ENCODE data around the gene HIGD2B.
"Not testable (repeated sequence)": the region's sequence is repeated elsewhere in the genome, so short reads cannot be mapped to it uniquely, and the experiment has no call there.

Gene HIGD2B, protein sequence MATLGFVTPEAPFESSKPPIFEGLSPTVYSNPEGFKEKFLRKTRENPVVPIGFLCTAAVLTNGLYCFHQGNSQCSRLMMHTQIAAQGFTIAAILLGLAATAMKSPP

DNA sequence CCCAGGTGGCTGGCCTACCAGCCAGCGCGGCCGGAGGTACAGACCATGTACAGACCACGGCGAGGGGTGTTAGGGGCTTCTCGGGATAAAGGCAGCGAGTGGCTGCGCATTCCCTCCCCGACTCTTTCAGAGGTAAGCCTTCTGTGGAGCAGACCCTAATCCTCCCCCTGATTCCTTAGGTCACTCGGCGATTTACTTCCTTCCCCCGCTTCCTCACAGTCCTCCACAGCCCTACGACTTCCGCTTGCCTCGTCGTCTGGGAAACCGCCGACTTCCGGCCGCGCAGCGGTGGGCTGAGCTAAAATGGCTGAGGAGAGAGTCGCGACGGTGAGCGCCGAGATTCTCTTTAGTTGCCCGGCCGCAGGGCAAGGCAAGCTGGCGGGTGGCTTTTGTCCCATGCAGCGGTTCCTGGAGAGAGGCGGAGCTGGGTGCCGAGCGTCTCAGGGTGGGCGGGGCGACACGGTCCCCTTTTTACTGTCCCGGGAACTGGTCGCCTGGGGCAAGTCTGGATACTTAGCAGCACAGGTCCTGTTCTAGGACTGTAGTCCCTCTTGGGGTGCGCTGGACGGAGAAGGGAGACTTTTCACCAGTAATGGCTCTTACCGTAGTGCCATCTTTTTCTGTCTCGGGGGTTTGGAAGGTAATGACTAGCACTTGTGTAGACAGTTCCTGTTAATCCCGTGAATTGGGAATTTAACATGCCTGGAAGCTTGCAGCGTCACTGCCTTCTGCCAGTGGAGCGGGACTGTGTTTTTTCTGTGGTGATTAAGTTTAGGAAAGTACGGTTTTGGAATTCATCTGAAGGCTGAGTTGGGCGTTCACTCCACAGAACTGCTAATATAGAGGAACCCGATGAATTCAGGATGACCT, at the start of gene HIGD2B, which contains the start of gene BBS4:
Gene HIGD2B, minus strand, starts transcription at position 258 of the 870 bp plus-strand sequence. CDS start 9,808 bp downstream, outside the sequence.
Gene BBS4, plus strand, starts transcription at position 283 of the 870 bp plus-strand sequence. Its CDS starts 21 bp downstream, at position 304.
- DNase-seq = peak; percentile 92

DNA sequence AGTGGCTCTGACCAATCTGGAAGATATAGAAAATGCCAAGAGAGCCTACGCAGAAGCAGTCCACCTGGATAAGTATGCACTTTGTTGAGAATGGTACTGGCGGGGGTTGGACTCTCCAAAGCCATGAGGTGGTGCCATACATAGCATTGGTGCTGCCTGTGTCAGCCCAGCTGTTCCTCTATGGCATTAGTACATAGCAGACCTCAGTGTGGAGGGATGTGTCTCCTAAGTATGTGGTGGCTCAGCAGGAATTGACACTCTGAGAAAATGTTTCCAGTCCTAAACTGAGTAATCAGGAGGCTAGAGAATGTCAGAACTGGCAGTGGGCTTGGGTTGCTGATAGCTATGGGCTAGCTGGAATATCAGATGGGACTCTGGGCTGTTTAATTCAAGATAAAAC, 49.1 kb upstream of the HIGD2B start:
- DNase-seq = no peak

DNA sequence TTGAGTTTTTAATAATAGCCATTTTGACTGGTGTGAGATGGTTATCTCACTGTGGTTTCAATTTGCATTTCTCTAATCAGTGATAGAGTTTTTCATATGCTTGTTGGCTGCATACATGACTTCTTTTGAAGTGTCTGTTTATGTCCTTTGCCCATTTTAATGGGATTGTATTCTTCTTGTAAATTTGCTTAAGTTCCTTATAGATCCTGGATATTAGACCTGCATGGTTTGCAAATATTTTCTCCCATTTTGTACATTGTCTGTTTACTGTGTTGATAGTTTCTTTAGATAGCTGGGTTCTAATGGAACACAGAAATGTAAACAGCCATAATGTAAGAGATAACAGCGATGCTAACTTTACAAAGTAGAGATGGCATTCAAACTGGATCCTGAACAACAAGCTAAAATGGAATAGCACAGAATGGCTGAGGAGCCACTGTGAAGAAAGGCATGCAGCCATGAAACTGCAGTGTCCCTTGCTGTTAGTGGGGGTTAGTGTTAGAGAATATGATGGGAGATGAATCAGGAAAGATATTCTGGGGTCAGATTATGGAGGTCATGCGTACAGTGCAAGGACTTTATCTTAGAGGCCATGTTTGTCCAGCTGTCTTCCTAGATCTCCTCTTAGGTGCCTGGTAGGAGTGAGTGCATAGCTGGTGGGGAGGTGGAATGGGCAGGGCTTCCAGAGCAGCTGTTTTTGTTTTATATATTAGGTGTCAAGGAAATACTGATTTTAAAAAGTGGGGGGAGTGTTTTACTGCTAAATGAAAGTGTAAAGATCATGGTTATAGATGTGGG, 48.2 kb upstream of the HIGD2B start:
- no peak for DNase-seq

DNA sequence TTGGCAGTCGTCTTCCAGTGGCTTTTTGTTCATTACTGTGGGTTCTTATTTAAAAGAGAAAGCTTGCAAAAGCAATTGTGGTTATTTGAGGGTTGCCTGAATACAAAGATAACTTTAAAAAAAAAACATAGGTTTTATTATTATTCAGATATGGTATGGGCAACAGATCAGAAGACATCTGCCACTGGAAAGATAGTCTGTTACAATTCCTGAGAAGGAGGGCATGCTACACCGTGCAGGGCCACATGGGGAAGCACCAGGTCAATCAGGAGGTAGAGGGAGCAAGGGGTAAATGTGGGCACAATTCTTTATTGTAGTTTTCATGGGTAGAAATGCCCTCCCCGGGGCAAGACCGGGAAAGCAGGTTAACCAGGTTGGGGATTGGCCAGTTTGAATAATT, 46.5 kb upstream of the HIGD2B start:
- no peak for DNase-seq

DNA sequence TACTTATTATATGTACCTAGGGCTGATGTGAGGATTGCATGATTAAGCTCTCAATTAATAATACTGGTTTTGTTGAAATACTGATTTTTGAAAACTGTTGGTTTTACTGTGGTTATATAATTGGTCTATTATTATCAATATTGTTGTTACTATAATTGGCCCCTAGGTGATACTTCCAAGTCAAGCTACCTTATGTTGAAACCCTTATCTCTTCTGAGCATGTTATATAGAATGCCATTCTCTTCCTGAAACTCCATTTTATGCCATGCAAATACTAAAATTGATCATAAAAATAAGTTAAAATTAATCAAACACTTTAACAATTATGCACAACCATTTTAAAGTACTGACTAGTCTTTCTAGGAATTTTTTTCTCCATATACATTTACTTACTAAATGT, 46.1 kb upstream of the HIGD2B start:
- no peak for DNase-seq

DNA sequence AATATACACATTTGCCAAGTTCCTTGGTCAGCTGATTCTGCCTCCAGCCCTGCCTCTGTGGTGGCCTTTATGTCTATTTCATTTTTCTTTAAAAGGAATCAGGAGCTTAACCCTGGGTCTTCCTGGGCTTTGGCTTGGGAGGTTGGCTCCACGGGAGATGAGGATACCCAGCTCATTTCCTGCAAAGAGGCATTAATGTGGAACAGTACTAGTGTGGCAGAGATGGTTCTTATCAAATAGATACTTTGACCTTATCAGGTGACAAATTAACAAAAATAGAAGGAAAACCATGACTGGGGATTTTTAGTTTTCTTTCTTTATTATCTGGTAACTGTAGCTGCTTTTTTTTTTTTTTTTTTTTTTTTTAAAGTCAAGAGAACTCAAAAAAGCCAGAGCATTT, 42.8 kb upstream of the HIGD2B start:
- DNase-seq = no peak

DNA sequence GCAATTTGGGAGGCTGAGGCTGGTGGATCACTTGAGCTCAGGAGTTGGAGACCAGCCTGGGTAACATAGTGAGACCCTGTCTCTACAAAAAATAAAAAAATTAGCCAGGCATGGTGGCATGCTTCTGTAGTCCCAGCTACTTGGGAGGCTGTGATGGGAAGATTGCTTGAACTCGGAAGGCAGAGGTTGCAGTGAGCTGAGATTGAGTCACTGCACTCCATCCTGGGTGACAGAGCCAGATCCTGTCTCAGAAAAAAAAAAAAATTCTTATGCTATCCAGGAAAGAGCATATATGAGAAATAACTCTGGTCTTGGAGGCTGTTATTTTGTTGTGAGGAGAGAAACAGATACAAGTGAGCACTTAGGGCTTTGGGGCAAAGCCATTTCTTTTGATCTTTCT, 42.3 kb upstream of the HIGD2B start:
- not testable (repeated sequence) for DNase-seq

DNA sequence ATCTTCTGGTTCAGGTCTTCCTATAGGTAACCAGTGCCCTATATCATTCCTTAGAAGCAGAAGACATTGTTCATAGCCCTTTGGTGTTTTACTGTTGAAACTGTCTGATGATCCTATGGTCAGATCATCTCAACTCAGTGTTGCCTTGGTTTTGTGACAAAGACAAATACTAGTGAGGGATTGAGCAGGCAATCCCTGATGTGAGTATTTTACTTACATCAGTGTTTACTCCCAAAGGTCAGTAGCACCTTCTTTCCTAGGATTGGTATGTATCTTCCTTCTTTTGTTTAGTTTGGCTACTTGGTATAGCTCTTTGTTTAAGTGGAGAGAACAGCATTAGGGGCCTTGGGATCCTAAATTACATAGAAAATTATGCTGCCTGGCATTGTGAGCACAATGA, 41.2 kb upstream of the HIGD2B start:
- no peak for DNase-seq

DNA sequence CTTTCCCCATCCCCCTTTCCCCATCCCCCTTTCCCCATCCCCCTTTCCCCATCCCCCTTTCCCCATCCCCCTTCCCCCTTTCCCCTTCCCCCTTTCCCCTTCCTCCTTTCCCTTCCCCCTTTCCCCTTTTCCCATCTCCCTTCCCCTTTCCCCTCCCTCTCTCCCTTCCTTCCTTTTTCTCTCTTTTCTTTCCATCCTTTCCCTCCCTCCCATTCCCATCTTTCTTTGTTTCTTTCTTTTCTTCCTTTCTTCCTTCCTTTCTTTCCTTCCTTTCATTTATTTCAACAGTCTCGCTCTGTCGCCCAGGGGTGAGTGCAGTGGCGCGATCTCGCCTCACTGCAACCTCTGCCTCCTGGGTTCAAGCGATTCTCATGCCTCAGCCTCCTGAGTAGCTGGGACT, 39.9 kb upstream of the HIGD2B start:
- DNase-seq = not testable (repeated sequence)

DNA sequence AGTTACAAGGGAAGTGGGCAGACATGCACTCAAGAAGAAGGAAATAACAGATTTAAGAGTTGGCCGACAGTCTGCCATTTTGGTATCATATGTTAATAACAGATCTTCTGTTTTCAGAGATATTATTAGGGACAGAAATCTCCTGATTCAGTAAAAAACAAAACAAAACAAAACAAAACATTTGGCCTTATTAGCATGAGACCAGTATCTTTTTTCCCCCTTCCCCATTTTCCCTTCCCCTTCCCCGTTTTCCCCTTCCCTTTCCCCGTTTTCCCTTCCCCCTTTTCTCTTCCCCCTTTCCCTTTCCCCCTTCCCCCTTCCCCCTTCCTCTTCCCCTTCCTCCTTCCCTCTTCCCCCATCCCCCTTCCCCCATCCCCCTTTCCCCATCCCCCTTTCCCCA, 39.5 kb upstream of the HIGD2B start:
- DNase-seq = no peak

DNA sequence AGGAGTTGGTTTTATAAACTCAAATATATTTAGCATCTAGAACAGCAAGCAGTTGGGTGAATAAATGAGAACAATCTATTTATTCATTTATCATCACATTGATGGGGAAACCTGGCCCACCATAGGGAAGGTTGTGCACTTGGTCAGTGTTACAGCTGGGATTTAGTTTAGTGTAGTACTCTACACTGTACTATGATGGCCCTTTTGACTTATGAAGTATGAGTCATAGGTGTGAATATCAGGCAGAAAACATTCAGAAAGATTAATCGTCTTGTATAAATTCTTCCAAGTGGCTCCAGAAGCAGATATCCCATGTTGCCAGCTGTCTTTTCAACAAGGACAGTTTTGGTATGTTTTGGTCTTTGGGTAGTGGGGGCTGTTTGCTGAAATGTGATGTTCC, 38.0 kb upstream of the HIGD2B start:
- no peak for DNase-seq

DNA sequence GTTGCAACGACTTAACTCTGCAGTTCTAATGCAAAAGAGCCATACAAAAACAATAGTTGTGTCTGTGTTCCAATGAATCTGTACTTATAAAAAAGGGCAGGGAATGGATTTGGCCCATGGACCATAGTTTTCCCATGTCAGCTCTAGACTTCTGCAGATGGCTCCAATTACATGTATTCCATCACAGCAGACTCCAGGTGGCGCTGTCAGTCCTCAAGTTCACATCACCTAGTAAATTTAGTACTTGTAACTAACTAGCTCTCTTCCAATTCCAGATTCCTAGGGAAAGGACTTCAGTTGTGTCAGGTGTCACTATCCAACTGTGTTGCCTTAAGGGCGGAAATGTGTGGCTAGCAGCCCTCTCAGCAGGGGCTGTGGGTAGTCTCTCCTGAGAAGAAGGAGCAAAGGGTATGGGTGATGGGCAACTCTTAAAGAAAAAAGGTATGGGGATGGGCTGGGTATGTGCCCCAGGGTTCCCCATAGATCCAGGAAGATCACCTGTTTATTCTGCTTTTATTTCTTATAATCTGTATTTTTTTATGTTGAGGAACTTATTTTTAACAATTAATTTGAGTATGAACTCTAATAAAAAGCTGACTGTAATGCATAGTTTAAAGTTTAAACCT, 36.2 kb upstream of the HIGD2B start:
- peak; percentile 62 for DNase-seq

DNA sequence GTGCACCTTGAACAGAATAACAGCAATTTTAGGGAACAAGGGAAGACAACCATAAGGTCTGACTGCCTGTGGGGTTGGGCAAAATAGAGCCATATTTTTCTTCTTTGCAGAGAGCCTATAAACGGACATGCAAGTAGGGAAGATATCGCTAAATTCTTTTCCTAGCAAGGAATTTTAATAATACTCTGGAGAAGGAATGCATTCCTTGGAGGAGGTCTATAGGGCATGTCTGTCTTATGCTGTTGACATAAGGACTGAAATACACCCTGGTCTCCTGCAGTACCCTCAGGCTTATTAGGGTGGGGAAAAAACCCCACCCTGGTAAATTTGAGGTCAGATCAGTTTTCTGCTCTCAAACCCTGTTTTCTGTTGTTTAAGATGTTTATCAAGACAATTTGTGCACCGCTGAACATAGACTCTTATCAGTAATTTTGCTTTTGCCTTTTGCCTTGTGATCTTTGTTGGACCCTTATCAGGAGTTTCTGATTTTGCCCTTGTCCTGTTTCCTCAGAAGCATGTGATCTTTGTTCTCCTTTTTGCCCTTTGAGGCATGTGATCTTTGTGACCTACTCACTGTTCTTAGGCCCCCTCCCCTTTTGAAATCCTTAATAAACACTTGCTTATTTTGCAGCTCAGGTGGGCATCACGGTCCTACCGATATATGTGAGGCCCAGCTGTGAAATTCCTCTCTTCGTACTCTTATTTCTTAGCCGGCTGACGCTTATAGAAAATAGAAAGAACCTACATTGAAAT, 22.7 kb upstream of the HIGD2B start:
- DNase-seq = not testable (repeated sequence)

DNA sequence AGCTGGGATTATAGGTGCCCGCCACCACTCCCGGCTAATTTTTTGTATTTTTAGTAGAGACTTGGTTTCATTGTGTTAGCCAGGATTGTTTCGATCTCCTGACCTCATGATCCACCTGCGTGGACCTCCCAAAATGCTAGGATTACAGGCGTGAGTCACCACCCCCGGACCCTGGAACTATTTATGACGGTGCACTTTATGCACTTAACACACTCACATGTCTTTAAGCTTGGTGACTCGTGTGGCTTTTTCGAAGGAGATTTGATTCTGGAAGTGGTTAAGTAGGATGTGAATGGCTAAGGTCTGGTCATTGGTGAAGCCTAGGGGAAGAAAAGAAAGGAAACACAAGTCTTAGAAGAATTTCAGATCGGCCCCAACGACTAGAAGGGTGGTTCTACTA, 20.3 kb upstream of the HIGD2B start:
- DNase-seq = no peak

DNA sequence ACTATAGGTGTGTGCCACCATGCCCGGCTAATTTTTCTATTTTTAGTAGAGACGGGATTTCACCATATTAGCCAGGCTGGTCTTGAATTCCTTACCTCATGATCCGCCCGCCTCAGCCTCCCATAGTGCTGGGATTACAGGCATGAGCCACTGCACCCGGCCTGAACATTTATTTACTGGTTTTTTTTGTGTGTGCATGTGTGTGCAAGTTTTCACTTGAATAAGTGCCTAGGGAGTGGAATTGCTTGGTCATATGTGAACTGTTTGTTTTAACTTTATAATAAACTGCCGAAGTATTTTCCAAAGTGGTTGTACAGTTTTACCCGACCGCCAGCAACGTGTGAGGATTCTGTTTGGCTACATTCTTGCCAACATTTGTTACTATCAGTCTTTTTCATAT, 14.1 kb upstream of the HIGD2B start:
- no peak for DNase-seq

DNA sequence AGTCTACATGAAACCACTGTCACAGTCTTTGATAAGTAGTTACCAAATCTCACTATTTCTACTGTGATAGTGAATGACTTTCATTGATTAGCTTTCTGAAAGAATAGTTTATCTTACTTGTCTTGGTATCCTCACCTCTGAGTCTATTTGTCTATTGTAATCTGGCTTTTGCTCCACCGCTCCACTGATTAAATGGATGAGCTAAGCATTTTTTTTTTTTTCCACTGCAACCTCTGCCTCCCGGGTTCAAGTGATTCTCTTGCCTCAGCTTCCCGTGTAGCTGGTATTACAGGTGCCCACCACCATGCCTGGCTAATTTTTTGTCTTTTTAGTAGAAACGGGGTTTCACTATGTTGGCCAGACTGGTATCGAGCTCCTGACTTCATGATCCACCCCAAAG, 13.0 kb upstream of the HIGD2B start:
- DNase-seq = no peak

DNA sequence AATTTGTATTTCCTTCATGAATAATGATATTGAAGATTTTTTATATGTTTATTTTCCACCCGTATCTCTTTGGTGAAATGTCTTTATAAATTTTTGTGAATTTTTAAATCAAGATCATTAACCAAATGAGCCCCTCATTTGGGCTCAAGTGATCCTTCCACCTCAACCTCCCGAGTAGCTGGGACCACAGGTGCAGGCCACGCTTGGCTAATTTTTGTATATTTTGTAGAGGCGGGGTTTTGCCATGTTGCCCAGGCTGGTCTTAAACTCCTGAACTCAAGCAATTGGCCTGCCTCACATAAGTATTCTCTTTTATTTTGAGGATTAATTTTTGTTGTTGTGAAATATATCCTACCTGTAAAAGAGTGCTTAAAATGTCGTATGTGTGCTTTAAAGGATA, 5.0 kb upstream of the HIGD2B start:
- DNase-seq = no peak

DNA sequence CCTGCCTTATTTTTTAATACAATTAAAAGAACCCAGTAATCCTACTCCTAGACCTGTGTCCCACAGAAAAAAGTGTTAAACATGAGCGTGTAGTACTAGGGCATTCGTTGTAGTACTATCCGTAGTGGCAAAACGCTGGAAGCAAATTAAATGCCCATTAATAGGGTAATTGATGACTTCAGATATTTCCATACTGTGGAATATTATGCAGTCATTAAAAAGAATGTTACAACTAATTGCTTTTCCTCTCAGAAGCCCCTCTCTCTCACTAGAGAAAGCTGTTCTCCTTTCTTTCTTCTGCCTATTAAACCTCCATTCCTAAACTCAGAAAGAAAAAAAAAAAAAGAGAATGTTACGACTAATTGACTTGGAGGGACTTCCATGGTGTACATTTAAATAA, 2.7 kb upstream of the HIGD2B start:
- no peak for DNase-seq

DNA sequence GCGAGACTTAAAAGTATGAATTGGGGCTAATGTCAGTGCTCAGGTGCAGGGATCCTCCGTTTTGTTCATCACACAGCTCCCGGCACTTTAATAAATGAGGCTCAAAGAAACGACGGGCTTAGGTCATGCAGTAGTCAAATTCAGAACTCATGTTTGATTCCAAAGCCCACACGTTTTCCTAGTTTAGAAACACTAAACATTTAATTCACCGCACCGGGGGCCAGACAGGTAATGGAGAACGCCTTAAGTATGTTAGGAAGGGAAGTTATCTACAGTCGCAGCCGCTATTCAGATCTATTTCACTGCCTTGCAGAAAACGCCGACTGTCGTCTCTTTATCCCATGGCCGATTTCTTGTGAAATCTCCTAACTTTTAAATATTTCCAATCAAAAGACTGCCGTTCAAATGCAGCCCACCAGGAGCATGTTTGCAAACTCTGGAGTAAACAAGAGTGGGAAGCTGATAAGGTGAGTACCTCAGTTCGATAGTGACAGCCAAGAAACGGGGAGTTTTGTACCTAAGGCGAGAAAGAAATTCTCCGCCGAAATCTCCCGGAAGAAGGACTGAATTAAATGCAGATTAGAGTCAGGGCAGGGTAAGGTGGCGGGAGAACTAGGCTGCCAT, 569 bp downstream of the HIGD2B start:
- DNase-seq = no peak

DNA sequence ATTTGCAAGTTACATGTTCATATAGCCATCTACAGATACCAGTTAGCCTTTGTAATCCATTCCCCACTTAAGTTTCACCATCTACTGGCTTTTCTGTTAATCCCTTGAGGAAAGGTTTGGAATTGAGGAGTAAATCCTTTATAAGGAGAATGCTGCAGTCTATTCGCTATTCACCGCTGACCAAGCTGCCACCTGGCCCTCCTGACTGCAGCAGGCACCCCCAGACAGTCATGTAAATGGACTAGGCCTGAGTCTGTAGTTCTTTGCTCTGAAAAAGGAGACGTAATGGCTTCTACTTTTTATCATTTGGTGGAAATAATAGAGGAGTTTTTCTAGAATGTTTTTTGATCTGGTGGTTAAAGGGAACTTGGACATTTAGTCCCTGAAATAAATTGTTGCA, 3.2 kb downstream of the HIGD2B start:
- no peak for DNase-seq

DNA sequence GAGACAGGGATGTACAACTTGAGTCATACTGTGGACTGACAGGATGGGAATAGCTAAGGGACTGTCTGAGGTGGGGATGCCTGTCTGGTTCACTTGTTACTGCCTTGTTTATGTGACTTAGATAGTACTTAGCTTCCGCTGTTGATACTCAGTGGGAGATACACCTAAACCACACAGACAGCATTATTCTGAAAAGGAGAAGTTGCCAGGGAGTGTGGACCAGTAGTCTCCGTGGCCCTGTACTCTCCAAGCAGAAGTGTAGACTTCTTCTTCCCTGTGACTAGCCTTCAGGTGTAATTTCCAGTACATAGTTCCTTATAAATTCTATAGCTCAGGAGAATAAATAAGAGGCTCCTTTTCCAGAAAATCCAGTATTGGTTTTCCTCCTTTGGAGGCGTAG, 5.1 kb downstream of the HIGD2B start:
- DNase-seq = no peak

DNA sequence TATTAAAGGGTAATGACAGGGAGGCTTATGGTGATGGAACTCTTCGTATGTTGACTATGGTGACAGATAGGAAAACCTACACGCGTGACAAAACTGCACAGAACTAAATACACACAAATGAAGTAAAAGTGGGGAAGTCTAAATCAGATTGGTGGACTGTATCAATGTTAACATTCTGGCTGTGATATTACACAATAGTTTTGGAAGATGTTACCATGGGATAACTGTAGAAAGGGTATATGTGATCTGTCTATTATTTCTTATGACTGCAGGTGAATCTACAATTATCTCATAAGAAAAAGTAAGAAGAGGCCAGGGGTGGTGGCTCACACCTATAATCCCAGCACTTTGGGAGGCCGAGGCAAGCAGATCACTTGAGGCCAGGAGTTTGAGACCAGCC, 9.1 kb downstream of the HIGD2B start:
- no peak for DNase-seq

Data from activated CD4-positive, alpha-beta T cell treated with anti-CD3 and anti-CD28 coated beads, Interleukin-2, amount 50 U/mL, for 16 hours (primary cell).